GM18526 (cell line): ENCODE measurements around the gene CD79B.
"Not testable (repeated sequence)": the region's sequence is repeated elsewhere in the genome, so short reads cannot be mapped to it uniquely, and the experiment has no call there.

Experiments used
- POLR2A ChIP-seq: IDR thresholded peaks from 3 replicates; pipeline ENCODE4 v1.6.1; 2011; ENCODE audit not compliant: insufficient read length; ENCODE audit errors: extremely low read depth

The CD79B gene

GRCh38 chr17:63928966-63929695 is 3.0 kb downstream of the CD79B start:
- TF ChIP-seq POLR2A = no peak

GRCh38 chr17:63928172-63928666 is 3.9 kb downstream of the CD79B start:
- TF ChIP-seq POLR2A = no peak

- no peak for TF ChIP-seq POLR2A
Observed at GRCh38 chr17:63927464-63928171, 4.5 kb downstream of the CD79B start.

- TF ChIP-seq POLR2A = no peak
Observed at GRCh38 chr17:63926164-63926563, 6.0 kb downstream of the CD79B start.

- TF ChIP-seq POLR2A = no peak
Observed at GRCh38 chr17:63925615-63926014, 6.5 kb downstream of the CD79B start.

- TF ChIP-seq POLR2A = no peak
Observed at GRCh38 chr17:63919311-63919723, 12.8 kb downstream of the CD79B start.

GRCh38 chr17:63918789-63919305 is 13.3 kb downstream of the CD79B start, which contains the start of gene GH1:
Gene GH1, minus strand, starts transcription at chr17:63918839. Its CDS starts 63 bp downstream, at chr17:63918776.
- not testable (repeated sequence) for TF ChIP-seq POLR2A

GRCh38 chr17:63918305-63918704 is 13.8 kb downstream of the CD79B start:
- no peak for TF ChIP-seq POLR2A

GRCh38 chr17:63917646-63918045 is 14.5 kb downstream of the CD79B start:
- no peak for TF ChIP-seq POLR2A

- TF ChIP-seq POLR2A = no peak
Observed at GRCh38 chr17:63916566-63917185, 15.5 kb downstream of the CD79B start.

GRCh38 chr17:63914471-63914870 is 17.7 kb downstream of the CD79B start:
- TF ChIP-seq POLR2A = no peak

- no peak for TF ChIP-seq POLR2A
Observed at GRCh38 chr17:63911657-63912100, 20.5 kb downstream of the CD79B start.

GRCh38 chr17:63911041-63911635 is 21.0 kb downstream of the CD79B start, which contains the start of gene CSHL1:
Gene CSHL1, minus strand, starts transcription at chr17:63911258. Its CDS starts 62 bp downstream, at chr17:63911196.
- no peak for TF ChIP-seq POLR2A

- no peak for TF ChIP-seq POLR2A
Observed at GRCh38 chr17:63910096-63910495, 22.0 kb downstream of the CD79B start.
